HCT116 (cell line): Measurements from ENCODE around the gene ARID3A. TPM values are rescaled to one million over a fixed set of nuclear protein-coding genes. Genes with fewer than 3 reads are reported as not detected.

Source experiments
- ATAC-seq: fragments of 200-7000 bp; cut with Tn5 transposase; 2 replicates; pipeline ENCODE4 v1.9.1; 2020; ENCODE audit warnings: mild to moderate bottlenecking, moderate library complexity
- BruUV-seq: library from RNA; stranded (reverse); fragments of 400-500 nt; replicated peaks from 2 replicates; lab custom pipeline; 2021; lab: Mats Ljungman, UMichigan
- CTCF ChIA-PET: fragments of 300-600 bp; sonication (Branson Sonifier 250); formaldehyde crosslinking; loops from one replicate; lab custom pipeline; 2021; ENCODE audit warnings: antibody characterized with exemption; lab: Charles Lee
- POLR2A ChIA-PET: fragments of 300-600, 350-600 bp; sonication (Branson Sonifier 250); formaldehyde crosslinking; loops from one replicate; lab custom pipeline; 2021; ENCODE audit warnings: antibody characterized with exemption; lab: Charles Lee
- RAD21 ChIA-PET, 2 experiments: fragments of 300-600 bp; sonication (Branson Sonifier 250); formaldehyde crosslinking; loops; one replicate each; lab custom pipeline; 2023; ENCODE audit warnings: low total read pairs in 2 of 2; ENCODE audit not compliant: uncharacterized antibody in 2 of 2, unreplicated experiment in 2 of 2, low non-redundant PET in 1 of 2; lab: Charles Lee
- DNase-seq: peaks from one replicate; pipeline ENCODE4 v3.0.0-alpha.2; 2010; ENCODE audit warnings: low read depth, low spot score
- H2AFZ ChIP-seq: fragments of 200-600 bp; shearing (Covaris generic), sonication (generic); 2 replicates; pipeline ENCODE4 v1.6.1; 2017; ENCODE audit warnings: low read depth, mixed run types, mixed read lengths, antibody characterized with exemption, low read length; ENCODE audit not compliant: poor library complexity, severe bottlenecking
- H3K27ac ChIP-seq: 2 replicates; pipeline ENCODE4 v1.5.1; 2012; ENCODE audit warnings: low read depth, low read length
- H3K27me3 ChIP-seq: fragments of 200-600 bp; sonication (generic); 2 replicates; pipeline ENCODE4 v1.6.1; 2016; ENCODE audit warnings: mixed run types, low read length, mixed read lengths; ENCODE audit not compliant: insufficient read depth
- H3K36me3 ChIP-seq, 2 experiments: fragments of 200-500 bp in 1 of 2; fragments of 200-600 bp in 1 of 2; sonication (Bioruptor generic) in 1 of 2; sonication (generic) in 1 of 2; 2 replicates each; pipeline versions ENCODE4 v1.5.1 to v1.6.1; 2014 to 2016; ENCODE audit warnings: low read length in 2 of 2, inconsistent platforms in 1 of 2, mixed read lengths in 1 of 2, mixed run types in 1 of 2; ENCODE audit not compliant: insufficient read depth in 2 of 2, control insufficient read depth in 1 of 2
- H3K4me1 ChIP-seq, 2 experiments: fragments of 200-600 bp in 1 of 2; sonication (generic) in 1 of 2; 2 replicates each; pipeline versions ENCODE4 v1.5.1 to v1.6.1; 2012 to 2017; ENCODE audit warnings: low read length in 2 of 2, inconsistent platforms in 1 of 2, mild to moderate bottlenecking in 1 of 2, mixed read lengths in 1 of 2, mixed run types in 1 of 2, moderate library complexity in 1 of 2; ENCODE audit not compliant: insufficient read depth in 2 of 2, control insufficient read depth in 1 of 2
- H3K4me2 ChIP-seq: fragments of 200-600 bp; sonication (generic); 2 replicates; pipeline ENCODE4 v1.6.1; 2017; ENCODE audit warnings: mixed run types, low read length, mixed read lengths
- H3K4me3 ChIP-seq, 2 experiments: fragments of 200-600 bp in 1 of 2; sonication (generic) in 1 of 2; replicated peaks in 1 of 2; 2 replicates each; pipeline ENCODE4 v1.5.1; 2011 to 2016; ENCODE audit warnings: low read length in 2 of 2, control low read depth in 1 of 2, low read depth in 1 of 2, mild to moderate bottlenecking in 1 of 2, mixed read lengths in 1 of 2, mixed run types in 1 of 2
- H3K79me2 ChIP-seq: fragments of 200-600 bp; sonication (generic); 2 replicates; pipeline ENCODE4 v1.6.1; 2017; ENCODE audit warnings: mild to moderate bottlenecking, mixed run types, low read length, moderate library complexity, mixed read lengths; ENCODE audit not compliant: insufficient read depth
- H3K9ac ChIP-seq: fragments of 200-600 bp; sonication (generic); 2 replicates; pipeline ENCODE4 v1.6.1; 2016; ENCODE audit warnings: low read length, mixed read lengths
- H3K9me2 ChIP-seq: fragments of 200-600 bp; sonication (generic), shearing (Covaris generic); 2 replicates; pipeline ENCODE4 v1.6.1; 2017; ENCODE audit warnings: mixed run types, mild to moderate bottlenecking, moderate library complexity; ENCODE audit not compliant: insufficient read depth
- H3K9me3 ChIP-seq, 2 experiments: fragments of 200-500 bp in 1 of 2; fragments of 200-600 bp in 1 of 2; sonication (Bioruptor generic) in 1 of 2; sonication (generic) in 1 of 2; 2 replicates each; pipeline ENCODE4 v1.6.1; 2014 to 2017; ENCODE audit warnings: low read length in 2 of 2, mixed read lengths in 2 of 2, inconsistent platforms in 1 of 2, low read depth in 1 of 2, mild to moderate bottlenecking in 1 of 2, mixed run types in 1 of 2, moderate library complexity in 1 of 2; ENCODE audit not compliant: control insufficient read depth in 1 of 2, insufficient read depth in 1 of 2
- H4K20me1 ChIP-seq: fragments of 200-600 bp; sonication (generic), shearing (Covaris generic); 2 replicates; pipeline ENCODE4 v1.6.1; 2017; ENCODE audit warnings: mixed run types, mild to moderate bottlenecking, moderate library complexity; ENCODE audit not compliant: insufficient read depth
- CBX3 ChIP-seq: IDR thresholded peaks from 2 replicates; pipeline ENCODE4 v1.6.1; 2012; ENCODE audit warnings: low read depth
- EZH2phosphoT487 ChIP-seq: fragments of 200-600 bp; IDR thresholded peaks from 2 replicates; pipeline ENCODE4 v1.6.1; 2018; ENCODE audit warnings: antibody characterized with exemption, borderline replicate concordance
- RAD21 ChIP-seq: IDR thresholded peaks from 2 replicates; pipeline ENCODE4 v1.6.1; 2012; ENCODE audit warnings: low read depth, mild to moderate bottlenecking
- TCF7L2 ChIP-seq: IDR thresholded peaks from 2 replicates; pipeline ENCODE4 v1.7.0; 2011; ENCODE audit warnings: borderline replicate concordance, inconsistent platforms; ENCODE audit not compliant: insufficient read depth, insufficient read length; ENCODE audit errors: extremely low read depth
- YY1 ChIP-seq: IDR thresholded peaks from 2 replicates; pipeline ENCODE4 v1.6.1; 2011; ENCODE audit warnings: low read length, low read depth, moderate library complexity, mild to moderate bottlenecking; ENCODE audit not compliant: insufficient replicate concordance; ENCODE audit errors: extremely low read depth
- intact Hi-C: fragments of 100-400 bp; cut with micrococcal nuclease; formaldehyde crosslinking; loops from 2 replicates; pipeline ENCODE4 v1.10.0; 2022
- total RNA-seq: library from RNA; stranded (reverse); gene quantifications from one replicate; pipeline ENCODE4 v1.2.1, GENCODE V29; 2021; ENCODE audit not compliant: unreplicated experiment
- TF ChIP-seq, protein P1 (sequence below): IDR thresholded peaks from 2 replicates; pipeline ENCODE4 v1.6.1; 2012
- TF ChIP-seq, protein P2 (sequence below): IDR thresholded peaks from 2 replicates; pipeline ENCODE4 v1.6.1; 2012
- TF ChIP-seq, protein P3 (sequence below), 3 experiments: fragments of 200-600 bp in 1 of 3; sonication (generic) in 1 of 3; IDR thresholded peaks in 2 of 3; conservative IDR thresholded peaks in 1 of 3; 2 replicates each; pipeline ENCODE4 v1.5.1; 2012 to 2017; ENCODE audit warnings: low read depth in 2 of 3, low read length in 2 of 3, antibody characterized with exemption in 1 of 3, borderline replicate concordance in 1 of 3, control low read depth in 1 of 3, mild to moderate bottlenecking in 1 of 3, mixed read lengths in 1 of 3, mixed run types in 1 of 3, moderate library complexity in 1 of 3; ENCODE audit not compliant: insufficient read depth in 1 of 3

The ARID3A gene
- total RNA-seq, 1 experiment from 2014 or later: 21.8 TPM

DNA sequence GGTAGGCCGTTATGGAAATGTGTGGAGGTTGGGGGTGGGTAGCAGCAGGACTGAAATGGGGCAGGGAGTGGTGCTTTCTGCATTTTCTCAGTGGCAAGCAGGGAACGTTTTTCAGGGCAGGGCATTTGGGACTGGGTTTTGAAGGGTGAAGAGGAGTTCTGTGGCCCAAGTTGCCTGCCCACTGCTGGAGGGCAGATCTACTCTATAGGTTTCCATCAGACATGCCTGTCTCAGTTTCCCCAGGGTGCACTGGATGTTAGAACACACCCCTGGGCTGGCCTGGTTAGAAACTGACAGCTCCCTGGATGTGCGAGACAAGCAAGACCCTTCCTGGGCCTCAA is 73.5 kb downstream of the ARID3A start:
- Histone ChIP-seq H3K9me3 (no peaks in the 10 kb centered on the region), H3K79me2 (no peaks in the 10 kb centered on the region), H3K4me2 (no peak overlapping the region), H3K9me2 (no peaks in the 10 kb centered on the region), H3K27ac (no peak overlapping the region), H3K27me3 (no peaks in the 10 kb centered on the region), H4K20me1 (no peaks in the 10 kb centered on the region), H3K4me1 (peaks cover 10 to 30% of the 10 kb centered on the region in 2 experiments), H3K4me3 (no peak overlapping the region), H3K9ac (no peak overlapping the region), H2AFZ (no peak overlapping the region), H3K36me3 (peaks cover 0 to 2% of the 10 kb centered on the region in 2 experiments; a peak in 1 of 4 replicates)
- RAD21 ChIA-PET: no interaction called here
- DNase-seq (no peak), ATAC-seq (no peak)
- BruUV-seq: no TSS peak
- CTCF ChIA-PET: no interaction called here
- intact Hi-C loops: no loop called here
- POLR2A ChIA-PET: no interaction called here
- TF ChIP-seq, protein P1, sequence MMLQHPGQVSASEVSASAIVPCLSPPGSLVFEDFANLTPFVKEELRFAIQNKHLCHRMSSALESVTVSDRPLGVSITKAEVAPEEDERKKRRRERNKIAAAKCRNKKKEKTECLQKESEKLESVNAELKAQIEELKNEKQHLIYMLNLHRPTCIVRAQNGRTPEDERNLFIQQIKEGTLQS: no peak
- TF ChIP-seq EZH2phosphoT487 (no peak), CBX3 (no peak), YY1 (no peak), TCF7L2 (no peak)
- TF ChIP-seq, protein P2, sequence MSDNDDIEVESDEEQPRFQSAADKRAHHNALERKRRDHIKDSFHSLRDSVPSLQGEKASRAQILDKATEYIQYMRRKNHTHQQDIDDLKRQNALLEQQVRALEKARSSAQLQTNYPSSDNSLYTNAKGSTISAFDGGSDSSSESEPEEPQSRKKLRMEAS: no peak

DNA sequence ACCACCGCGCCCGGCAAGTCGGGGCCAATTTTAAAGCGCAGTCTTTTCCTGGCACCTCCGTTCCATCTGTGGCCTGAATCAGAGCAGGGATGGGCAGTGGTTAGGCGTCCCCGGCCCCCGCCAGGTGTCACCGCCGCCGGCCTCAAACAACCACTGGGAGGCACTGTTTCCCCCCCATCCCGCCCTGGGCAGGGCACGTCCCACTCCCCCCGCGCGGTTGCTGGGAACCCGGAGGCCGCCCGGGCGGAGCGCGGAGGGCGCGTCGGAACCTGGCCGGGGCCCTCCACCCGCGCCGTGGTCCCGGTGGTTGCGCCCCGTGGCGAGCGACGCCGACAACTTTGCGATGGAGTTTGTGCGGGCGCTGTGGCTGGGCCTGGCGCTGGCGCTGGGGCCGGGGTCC is 74.3 kb downstream of the ARID3A start, which contains the start of gene GRIN3B:
Gene GRIN3B, plus strand, starts transcription at position 325 of the 400 bp plus-strand sequence. Its CDS starts 19 bp downstream, at position 344.
- CTCF ChIA-PET: no interaction called here
- Histone ChIP-seq H3K79me2 (no peaks in the 10 kb centered on the region), H3K27me3 (no peaks in the 10 kb centered on the region), H3K36me3 (no peaks in the 10 kb centered on the region), H4K20me1 (no peaks in the 10 kb centered on the region), H3K9me3 (no peaks in the 10 kb centered on the region), H3K4me2 (peak within 1 kb of the TSS; percentile 60), H3K4me3 (no peak within 1 kb of the TSS), H3K27ac (no peak within 1 kb of the TSS; the same call in 1 of the 2 replicates), H3K9ac (no peak within 1 kb of the TSS), H3K9me2 (no peaks in the 10 kb centered on the region), H3K4me1 (peaks cover 10 to 27% of the 10 kb centered on the region in 2 experiments), H2AFZ (no peak within 1 kb of the TSS)
- no TSS peak for BruUV-seq
- RAD21 ChIA-PET: no interaction called here
- POLR2A ChIA-PET: no interaction called here
- peak; percentile 72 for ATAC-seq
- peak; percentile 41 for DNase-seq
- intact Hi-C loops: no loop called here
- TF ChIP-seq RAD21: no peak; the same call in 1 of the 2 replicates
- TF ChIP-seq, protein P3, sequence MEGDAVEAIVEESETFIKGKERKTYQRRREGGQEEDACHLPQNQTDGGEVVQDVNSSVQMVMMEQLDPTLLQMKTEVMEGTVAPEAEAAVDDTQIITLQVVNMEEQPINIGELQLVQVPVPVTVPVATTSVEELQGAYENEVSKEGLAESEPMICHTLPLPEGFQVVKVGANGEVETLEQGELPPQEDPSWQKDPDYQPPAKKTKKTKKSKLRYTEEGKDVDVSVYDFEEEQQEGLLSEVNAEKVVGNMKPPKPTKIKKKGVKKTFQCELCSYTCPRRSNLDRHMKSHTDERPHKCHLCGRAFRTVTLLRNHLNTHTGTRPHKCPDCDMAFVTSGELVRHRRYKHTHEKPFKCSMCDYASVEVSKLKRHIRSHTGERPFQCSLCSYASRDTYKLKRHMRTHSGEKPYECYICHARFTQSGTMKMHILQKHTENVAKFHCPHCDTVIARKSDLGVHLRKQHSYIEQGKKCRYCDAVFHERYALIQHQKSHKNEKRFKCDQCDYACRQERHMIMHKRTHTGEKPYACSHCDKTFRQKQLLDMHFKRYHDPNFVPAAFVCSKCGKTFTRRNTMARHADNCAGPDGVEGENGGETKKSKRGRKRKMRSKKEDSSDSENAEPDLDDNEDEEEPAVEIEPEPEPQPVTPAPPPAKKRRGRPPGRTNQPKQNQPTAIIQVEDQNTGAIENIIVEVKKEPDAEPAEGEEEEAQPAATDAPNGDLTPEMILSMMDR (IDR thresholded peaks at IDR 0.05 in 2 of 3, conservative IDR thresholded peaks at IDR 0.05 in 1 of 3; ENCODE audit: borderline replicate concordance in 1 of 3, insufficient read depth in 1 of 3, low read depth in 2 of 3, low read length in 2 of 3): peak; percentile 58 to 77 (median 76)
- TF ChIP-seq, all 23 proteins: peak for 1
